HepG2 (cell line): ENCODE data around the gene UBC. TPM values are rescaled to one million over a fixed set of nuclear protein-coding genes. Genes with fewer than 3 reads are reported as not detected.
A peak's percentile ranks its signal among the peaks of the same experiment; 100 is the strongest.

ENCODE experiments used
- AGO2 ChIP-seq: fragments of 200-400 bp; formaldehyde crosslinking; optimal IDR thresholded peaks from 2 replicates; pipeline ENCODE3; 2017; ENCODE audit warnings: mild to moderate bottlenecking, low read depth, low read length, moderate library complexity
- CENPX ChIP-seq: sonication (generic); formaldehyde crosslinking; IDR thresholded peaks from 2 replicates; pipeline ENCODE4 v1.9.0; 2021; ENCODE audit warnings: mild to moderate bottlenecking, missing genetic modification reagents, moderate library complexity
- DMTF1 ChIP-seq: sonication (generic); formaldehyde crosslinking; IDR thresholded peaks from 2 replicates; pipeline ENCODE4 v1.4.0; 2020; ENCODE audit warnings: mild to moderate bottlenecking, missing genetic modification reagents
- FOXA1 ChIP-seq, 2 experiments: fragments of 450-650 bp in 1 of 2; sonication (generic) in 1 of 2; formaldehyde crosslinking in 1 of 2; IDR thresholded peaks; 2 replicates each; pipeline versions ENCODE4 v1.4.0 to v1.6.1; 2016 to 2020; ENCODE audit warnings: missing genetic modification reagents in 1 of 2
- FOXM1 ChIP-seq: sonication (generic); formaldehyde crosslinking; IDR thresholded peaks from 2 replicates; pipeline ENCODE4 v1.5.0; 2020; ENCODE audit warnings: missing genetic modification reagents
- GLMP ChIP-seq: sonication (generic); formaldehyde crosslinking; IDR thresholded peaks from 2 replicates; pipeline ENCODE4 v1.9.0; 2021; ENCODE audit warnings: missing genetic modification reagents, mild to moderate bottlenecking, borderline replicate concordance
- GMEB2 ChIP-seq: IDR thresholded peaks from 2 replicates; pipeline ENCODE4 v1.6.1; 2016; ENCODE audit warnings: missing biosample characterization, missing genetic modification reagents, low read depth
- POLR2A ChIP-seq, 2 experiments: IDR thresholded peaks; 2 replicates each; pipeline ENCODE4 v1.6.1; 2011; ENCODE audit warnings: low read depth in 2 of 2, low read length in 2 of 2, mild to moderate bottlenecking in 1 of 2, moderate library complexity in 1 of 2; ENCODE audit not compliant: insufficient read depth in 1 of 2
- RBM39 ChIP-seq: fragments of 200-400 bp; formaldehyde crosslinking; IDR thresholded peaks from one replicate; pipeline ENCODE4 v1.6.1; 2018; ENCODE audit warnings: antibody characterized with exemption, mild to moderate bottlenecking, low read depth, low read length; ENCODE audit not compliant: poor library complexity, severe bottlenecking
- SIN3A ChIP-seq: IDR thresholded peaks from 2 replicates; pipeline ENCODE4 v1.6.1; 2011; ENCODE audit warnings: low read depth, mild to moderate bottlenecking, control low read depth, low read length, borderline replicate concordance
- SIN3B ChIP-seq: fragments of 150-350 bp; IDR thresholded peaks from 2 replicates; pipeline ENCODE4 v1.6.1; 2014; ENCODE audit warnings: low read length
- ZBTB14 ChIP-seq: sonication (generic); formaldehyde crosslinking; IDR thresholded peaks from 2 replicates; pipeline ENCODE4 v1.4.0; 2020; ENCODE audit warnings: missing genetic modification reagents
- ZBTB3 ChIP-seq: sonication (generic); formaldehyde crosslinking; IDR thresholded peaks from 2 replicates; pipeline ENCODE4 v1.4.0; 2020; ENCODE audit warnings: low read depth, mild to moderate bottlenecking, moderate library complexity, missing genetic modification reagents, borderline replicate concordance
- ZNF335 ChIP-seq: sonication (generic); formaldehyde crosslinking; IDR thresholded peaks from 2 replicates; pipeline ENCODE4 v1.4.0; 2020; ENCODE audit warnings: missing genetic modification reagents
- ZNF556 ChIP-seq: sonication (generic); formaldehyde crosslinking; IDR thresholded peaks from 2 replicates; pipeline ENCODE4 v1.4.0; 2020; ENCODE audit warnings: mild to moderate bottlenecking, missing genetic modification reagents, borderline replicate concordance
- ZNF674 ChIP-seq: sonication (generic); formaldehyde crosslinking; IDR thresholded peaks from 2 replicates; pipeline ENCODE4 v1.5.0; 2020; ENCODE audit warnings: low read depth, mild to moderate bottlenecking, missing genetic modification reagents
- polyA plus RNA-seq, 8 experiments: library from polyadenylated mRNA; depleted of rRNA in 3 of 8; stranded (reverse) in 7 of 8; unstranded in 1 of 8; fragments of >200 nt; fragmentation: Illumina TruSeq in 4 of 8; extraction: Trizol in 4 of 8; gene quantifications; 2 replicates each; pipeline versions ENCODE4 v1.2.1 to v1.2.3, GENCODE V29; 2011 to 2016; ENCODE audit warnings: low read depth in 4 of 8, missing spikeins in 1 of 8, mixed read lengths in 1 of 8; ENCODE audit not compliant: insufficient read depth in 1 of 8
- total RNA-seq, 5 experiments: library from RNA; depleted of rRNA; stranded (reverse); fragments of >200 nt; fragmentation: Illumina TruSeq; extraction: Trizol; gene quantifications; 2 replicates each; pipeline ENCODE4 v1.2.3, GENCODE V29; 2016; ENCODE audit warnings: low read depth in 1 of 5
- TF ChIP-seq, protein P1 (sequence below): sonication (generic); formaldehyde crosslinking; IDR thresholded peaks from 2 replicates; pipeline ENCODE4 v1.8.0; 2022; ENCODE audit warnings: missing genetic modification reagents, mild to moderate bottlenecking, moderate library complexity, borderline replicate concordance
- TF ChIP-seq, protein P2 (sequence below): IDR thresholded peaks from 2 replicates; pipeline ENCODE4 v1.6.1; 2016; ENCODE audit warnings: mild to moderate bottlenecking

The UBC gene
- total and polyA plus RNA-seq, 2 of the 13 experiments (the other 11 are each of a cell fraction or from before 2014, with no cell fraction given) = 805 to 1,432 TPM

GRCh38 chr12:124884587-124885438, 29.6 kb downstream of the UBC start (continued):
- TF ChIP-seq DMTF1 (CRISPR knock-in tag) (no peak), CENPX (CRISPR knock-in tag) (no peak), POLR2A (IDR thresholded peaks at IDR 0.05; ENCODE audit: insufficient read depth in 1 of 2, low read depth in 2 of 2, low read length in 2 of 2) (peak in 1 of 2 experiments; percentile 50; a peak in 1 of 4 replicates), ZNF556 (no peak), ZNF335 (CRISPR knock-in tag) (0 out of 2 replicates have a peak, but pooled peaks have one; percentile 48), FOXA1 (IDR thresholded peaks at IDR 0.05) (no peak), FOXA1 (CRISPR knock-in tag; IDR thresholded peaks at IDR 0.05) (peak; percentile 66), RBM39 (no peak), FOXM1 (CRISPR knock-in tag) (no peak), SIN3B (no peak), AGO2 (no peak), ZNF674 (no peak), GMEB2 (CRISPR knock-in tag) (no peak), ZBTB14 (no peak), GLMP (CRISPR knock-in tag) (no peak), SIN3A (peak; percentile 56; the same call in 1 of the 2 replicates), ZBTB3 (peak; percentile 65; the same call in 1 of the 2 replicates)
- TF ChIP-seq, protein P1, sequence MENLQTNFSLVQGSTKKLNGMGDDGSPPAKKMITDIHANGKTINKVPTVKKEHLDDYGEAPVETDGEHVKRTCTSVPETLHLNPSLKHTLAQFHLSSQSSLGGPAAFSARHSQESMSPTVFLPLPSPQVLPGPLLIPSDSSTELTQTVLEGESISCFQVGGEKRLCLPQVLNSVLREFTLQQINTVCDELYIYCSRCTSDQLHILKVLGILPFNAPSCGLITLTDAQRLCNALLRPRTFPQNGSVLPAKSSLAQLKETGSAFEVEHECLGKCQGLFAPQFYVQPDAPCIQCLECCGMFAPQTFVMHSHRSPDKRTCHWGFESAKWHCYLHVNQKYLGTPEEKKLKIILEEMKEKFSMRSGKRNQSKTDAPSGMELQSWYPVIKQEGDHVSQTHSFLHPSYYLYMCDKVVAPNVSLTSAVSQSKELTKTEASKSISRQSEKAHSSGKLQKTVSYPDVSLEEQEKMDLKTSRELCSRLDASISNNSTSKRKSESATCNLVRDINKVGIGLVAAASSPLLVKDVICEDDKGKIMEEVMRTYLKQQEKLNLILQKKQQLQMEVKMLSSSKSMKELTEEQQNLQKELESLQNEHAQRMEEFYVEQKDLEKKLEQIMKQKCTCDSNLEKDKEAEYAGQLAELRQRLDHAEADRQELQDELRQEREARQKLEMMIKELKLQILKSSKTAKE = no peak
- TF ChIP-seq, protein P2, sequence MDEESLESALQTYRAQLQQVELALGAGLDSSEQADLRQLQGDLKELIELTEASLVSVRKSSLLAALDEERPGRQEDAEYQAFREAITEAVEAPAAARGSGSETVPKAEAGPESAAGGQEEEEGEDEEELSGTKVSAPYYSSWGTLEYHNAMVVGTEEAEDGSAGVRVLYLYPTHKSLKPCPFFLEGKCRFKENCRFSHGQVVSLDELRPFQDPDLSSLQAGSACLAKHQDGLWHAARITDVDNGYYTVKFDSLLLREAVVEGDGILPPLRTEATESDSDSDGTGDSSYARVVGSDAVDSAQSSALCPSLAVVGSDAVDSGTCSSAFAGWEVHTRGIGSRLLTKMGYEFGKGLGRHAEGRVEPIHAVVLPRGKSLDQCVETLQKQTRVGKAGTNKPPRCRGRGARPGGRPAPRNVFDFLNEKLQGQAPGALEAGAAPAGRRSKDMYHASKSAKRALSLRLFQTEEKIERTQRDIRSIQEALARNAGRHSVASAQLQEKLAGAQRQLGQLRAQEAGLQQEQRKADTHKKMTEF (CRISPR knock-in tag) = peak; percentile 34; the same call in 1 of the 2 replicates
